CD4-positive, alpha-beta T cell treated with Interferon gamma for 1 hour (primary cell): ENCODE data around the gene SLC17A4.

ENCODE experiments used
- DNase-seq: peaks from one replicate; pipeline ENCODE4 v3.0.0-alpha.2; 2020

SLC17A4 gene

GRCh38 chr6:25821341-25821740, 66.8 kb downstream of the SLC17A4 start:
- DNase-seq: no peak

- DNase-seq: no peak
These were observed 74.8 kb downstream of the SLC17A4 start for GRCh38 chr6:25829375-25829774.

GRCh38 chr6:25830458-25830857, 75.9 kb downstream of the SLC17A4 start:
- no peak for DNase-seq
